WTC11 (cell line): Measurements from ENCODE around the gene ROMO1. TPM values are rescaled to one million over a fixed set of nuclear protein-coding genes. Genes with fewer than 3 reads are reported as not detected.
"Not testable (repeated sequence)": the region's sequence is repeated elsewhere in the genome, so short reads cannot be mapped to it uniquely, and the experiment has no call there.

Experiments
- ATAC-seq: fragments of 200-7000 bp; cut with Tn5 transposase; 2 replicates; pipeline ENCODE4 v1.10.0; 2021; ENCODE audit warnings: mild to moderate bottlenecking, moderate library complexity
- CTCF ChIA-PET: fragments of 300-600 bp; sonication (Branson Sonifier 250); formaldehyde crosslinking; loops from one replicate; lab custom pipeline; 2021; ENCODE audit warnings: antibody characterized with exemption; lab: Charles Lee
- POLR2A ChIA-PET: fragments of 350-600 bp; sonication (Branson Sonifier 250); formaldehyde crosslinking; loops from one replicate; lab custom pipeline; 2021; ENCODE audit warnings: antibody characterized with exemption; lab: Charles Lee
- DNase-seq: peaks from one replicate; pipeline ENCODE4 v3.0.0; 2021; ENCODE audit warnings: low spot score
- H3K27ac Mint-ChIP-seq: 2 replicates; pipeline ENCODE4 v1.8.0; 2021; ENCODE audit warnings: mixed read lengths
- H3K27me3 Mint-ChIP-seq: 2 replicates; pipeline ENCODE4 v1.8.0; 2021; ENCODE audit warnings: low read depth, mild to moderate bottlenecking, moderate library complexity, mixed read lengths
- H3K36me3 Mint-ChIP-seq: 2 replicates; pipeline ENCODE4 v1.8.0; 2021; ENCODE audit warnings: mixed read lengths
- H3K4me1 Mint-ChIP-seq: 2 replicates; pipeline ENCODE4 v1.8.0; 2022; ENCODE audit warnings: mixed read lengths
- H3K4me3 Mint-ChIP-seq: 2 replicates; pipeline ENCODE4 v1.8.0; 2021; ENCODE audit warnings: mild to moderate bottlenecking, moderate library complexity, mixed read lengths
- H3K9me3 Mint-ChIP-seq: 2 replicates; pipeline ENCODE4 v1.8.0; 2021; ENCODE audit warnings: mixed read lengths
- GRHL2 ChIP-seq: fragments of 250-450 bp; sonication (Bioruptor Pico); IDR thresholded peaks from 2 replicates; pipeline ENCODE4 v1.8.0; 2022; ENCODE audit warnings: mild to moderate bottlenecking, moderate library complexity; ENCODE audit not compliant: insufficient replicate concordance, severe bottlenecking
- GTF2I ChIP-seq: fragments of 250-450 bp; sonication (Bioruptor Pico); conservative IDR thresholded peaks from 2 replicates; pipeline ENCODE4 v1.4.0; 2021; ENCODE audit warnings: mild to moderate bottlenecking
- NR1H2 ChIP-seq: sonication (generic); formaldehyde crosslinking; IDR thresholded peaks from 2 replicates; pipeline ENCODE4 v1.9.0; 2021; ENCODE audit warnings: mild to moderate bottlenecking, moderate library complexity, missing genetic modification reagents
- NR2C2 ChIP-seq: sonication (generic); formaldehyde crosslinking; IDR thresholded peaks from 2 replicates; pipeline ENCODE4 v1.8.0; 2022; ENCODE audit warnings: mild to moderate bottlenecking, missing genetic modification reagents
- SOX15 ChIP-seq: fragments of 250-450 bp; sonication (Bioruptor Pico); IDR thresholded peaks from 2 replicates; pipeline ENCODE4 v1.9.0; 2021; ENCODE audit warnings: mild to moderate bottlenecking
- ZNF138 ChIP-seq: sonication (generic); formaldehyde crosslinking; conservative IDR thresholded peaks from 2 replicates; pipeline ENCODE4 v1.8.1; 2022; ENCODE audit warnings: mild to moderate bottlenecking, moderate library complexity, missing genetic modification reagents
- ZNF219 ChIP-seq: sonication (generic); formaldehyde crosslinking; IDR thresholded peaks from 2 replicates; pipeline ENCODE4 v1.8.0; 2023; ENCODE audit warnings: missing genetic modification reagents, mild to moderate bottlenecking, borderline replicate concordance
- total RNA-seq: library from RNA; stranded (reverse); gene quantifications from 3 replicates; pipeline ENCODE4 v1.2.3, GENCODE V29; 2021
- TF ChIP-seq, protein P1 (sequence below): sonication (generic); formaldehyde crosslinking; IDR thresholded peaks from 2 replicates; pipeline ENCODE4 v1.8.0; 2023; ENCODE audit warnings: missing genetic modification reagents, mild to moderate bottlenecking, borderline replicate concordance
- TF ChIP-seq, protein P2 (sequence below): sonication (generic); formaldehyde crosslinking; conservative IDR thresholded peaks from 2 replicates; pipeline ENCODE4 v1.8.1; 2022; ENCODE audit warnings: mild to moderate bottlenecking, missing genetic modification reagents
- TF ChIP-seq, protein P3 (sequence below): fragments of 250-450 bp; sonication (Bioruptor Pico); IDR thresholded peaks from 2 replicates; pipeline ENCODE4 v1.9.0; 2021; ENCODE audit warnings: mild to moderate bottlenecking, borderline replicate concordance
- TF ChIP-seq, protein P4 (sequence below): sonication (generic); formaldehyde crosslinking; IDR thresholded peaks from 2 replicates; pipeline ENCODE4 v1.8.1; 2023; ENCODE audit warnings: mild to moderate bottlenecking, missing genetic modification reagents, moderate library complexity
- TF ChIP-seq, protein P5 (sequence below): sonication (generic); formaldehyde crosslinking; IDR thresholded peaks from 2 replicates; pipeline ENCODE4 v1.8.0; 2022; ENCODE audit warnings: mild to moderate bottlenecking, missing genetic modification reagents
- TF ChIP-seq, protein P6 (sequence below): fragments of 250-450 bp; sonication (Bioruptor Pico); conservative IDR thresholded peaks from 2 replicates; pipeline ENCODE4 v1.9.0; 2021; ENCODE audit warnings: mild to moderate bottlenecking
- TF ChIP-seq, protein P7 (sequence below): fragments of 200-600 bp; IDR thresholded peaks from 2 replicates; pipeline ENCODE4 v1.8.0; 2022; ENCODE audit warnings: antibody characterized with exemption
- TF ChIP-seq, protein P8 (sequence below): fragments of 250-450 bp; sonication (Bioruptor Pico); IDR thresholded peaks from 2 replicates; pipeline ENCODE4 v1.8.0; 2021; ENCODE audit warnings: mild to moderate bottlenecking

Gene ROMO1
- total RNA-seq, 1 experiment from 2014 or later = 213 TPM

DNA sequence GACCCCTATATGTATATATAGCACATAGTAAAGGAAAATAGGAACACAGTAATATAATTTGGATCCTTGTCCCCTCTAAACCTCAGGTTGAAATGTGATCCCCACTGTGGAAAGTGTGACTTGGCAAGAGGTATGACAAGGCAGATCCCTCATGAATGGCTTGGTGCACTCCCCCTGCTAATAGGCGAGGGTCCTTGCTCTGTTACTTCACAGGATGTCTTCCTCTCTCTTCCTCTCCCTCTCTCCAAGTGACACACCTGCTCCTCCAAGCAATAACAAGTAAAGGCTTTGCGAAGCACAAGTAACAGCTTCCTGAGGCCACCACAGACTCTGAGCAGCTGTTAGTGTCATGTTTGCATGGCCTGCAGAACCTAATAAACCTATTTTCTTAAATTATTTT, 16.4 kb downstream of the ROMO1 start (continued):
- TF ChIP-seq, protein P1, sequence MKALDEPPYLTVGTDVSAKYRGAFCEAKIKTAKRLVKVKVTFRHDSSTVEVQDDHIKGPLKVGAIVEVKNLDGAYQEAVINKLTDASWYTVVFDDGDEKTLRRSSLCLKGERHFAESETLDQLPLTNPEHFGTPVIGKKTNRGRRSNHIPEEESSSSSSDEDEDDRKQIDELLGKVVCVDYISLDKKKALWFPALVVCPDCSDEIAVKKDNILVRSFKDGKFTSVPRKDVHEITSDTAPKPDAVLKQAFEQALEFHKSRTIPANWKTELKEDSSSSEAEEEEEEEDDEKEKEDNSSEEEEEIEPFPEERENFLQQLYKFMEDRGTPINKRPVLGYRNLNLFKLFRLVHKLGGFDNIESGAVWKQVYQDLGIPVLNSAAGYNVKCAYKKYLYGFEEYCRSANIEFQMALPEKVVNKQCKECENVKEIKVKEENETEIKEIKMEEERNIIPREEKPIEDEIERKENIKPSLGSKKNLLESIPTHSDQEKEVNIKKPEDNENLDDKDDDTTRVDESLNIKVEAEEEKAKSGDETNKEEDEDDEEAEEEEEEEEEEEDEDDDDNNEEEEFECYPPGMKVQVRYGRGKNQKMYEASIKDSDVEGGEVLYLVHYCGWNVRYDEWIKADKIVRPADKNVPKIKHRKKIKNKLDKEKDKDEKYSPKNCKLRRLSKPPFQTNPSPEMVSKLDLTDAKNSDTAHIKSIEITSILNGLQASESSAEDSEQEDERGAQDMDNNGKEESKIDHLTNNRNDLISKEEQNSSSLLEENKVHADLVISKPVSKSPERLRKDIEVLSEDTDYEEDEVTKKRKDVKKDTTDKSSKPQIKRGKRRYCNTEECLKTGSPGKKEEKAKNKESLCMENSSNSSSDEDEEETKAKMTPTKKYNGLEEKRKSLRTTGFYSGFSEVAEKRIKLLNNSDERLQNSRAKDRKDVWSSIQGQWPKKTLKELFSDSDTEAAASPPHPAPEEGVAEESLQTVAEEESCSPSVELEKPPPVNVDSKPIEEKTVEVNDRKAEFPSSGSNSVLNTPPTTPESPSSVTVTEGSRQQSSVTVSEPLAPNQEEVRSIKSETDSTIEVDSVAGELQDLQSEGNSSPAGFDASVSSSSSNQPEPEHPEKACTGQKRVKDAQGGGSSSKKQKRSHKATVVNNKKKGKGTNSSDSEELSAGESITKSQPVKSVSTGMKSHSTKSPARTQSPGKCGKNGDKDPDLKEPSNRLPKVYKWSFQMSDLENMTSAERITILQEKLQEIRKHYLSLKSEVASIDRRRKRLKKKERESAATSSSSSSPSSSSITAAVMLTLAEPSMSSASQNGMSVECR (CRISPR knock-in tag) = no peak
- no peak for TF ChIP-seq ZNF219 (CRISPR knock-in tag)
- TF ChIP-seq GTF2I (CRISPR knock-in tag) = no peak
- TF ChIP-seq, protein P2, sequence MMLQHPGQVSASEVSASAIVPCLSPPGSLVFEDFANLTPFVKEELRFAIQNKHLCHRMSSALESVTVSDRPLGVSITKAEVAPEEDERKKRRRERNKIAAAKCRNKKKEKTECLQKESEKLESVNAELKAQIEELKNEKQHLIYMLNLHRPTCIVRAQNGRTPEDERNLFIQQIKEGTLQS (CRISPR knock-in tag) = no peak
- TF ChIP-seq ZNF138 (CRISPR knock-in tag) = no peak
- no peak for TF ChIP-seq NR2C2 (CRISPR knock-in tag)
- no peak for TF ChIP-seq SOX15 (CRISPR knock-in tag)
- TF ChIP-seq, protein P3, sequence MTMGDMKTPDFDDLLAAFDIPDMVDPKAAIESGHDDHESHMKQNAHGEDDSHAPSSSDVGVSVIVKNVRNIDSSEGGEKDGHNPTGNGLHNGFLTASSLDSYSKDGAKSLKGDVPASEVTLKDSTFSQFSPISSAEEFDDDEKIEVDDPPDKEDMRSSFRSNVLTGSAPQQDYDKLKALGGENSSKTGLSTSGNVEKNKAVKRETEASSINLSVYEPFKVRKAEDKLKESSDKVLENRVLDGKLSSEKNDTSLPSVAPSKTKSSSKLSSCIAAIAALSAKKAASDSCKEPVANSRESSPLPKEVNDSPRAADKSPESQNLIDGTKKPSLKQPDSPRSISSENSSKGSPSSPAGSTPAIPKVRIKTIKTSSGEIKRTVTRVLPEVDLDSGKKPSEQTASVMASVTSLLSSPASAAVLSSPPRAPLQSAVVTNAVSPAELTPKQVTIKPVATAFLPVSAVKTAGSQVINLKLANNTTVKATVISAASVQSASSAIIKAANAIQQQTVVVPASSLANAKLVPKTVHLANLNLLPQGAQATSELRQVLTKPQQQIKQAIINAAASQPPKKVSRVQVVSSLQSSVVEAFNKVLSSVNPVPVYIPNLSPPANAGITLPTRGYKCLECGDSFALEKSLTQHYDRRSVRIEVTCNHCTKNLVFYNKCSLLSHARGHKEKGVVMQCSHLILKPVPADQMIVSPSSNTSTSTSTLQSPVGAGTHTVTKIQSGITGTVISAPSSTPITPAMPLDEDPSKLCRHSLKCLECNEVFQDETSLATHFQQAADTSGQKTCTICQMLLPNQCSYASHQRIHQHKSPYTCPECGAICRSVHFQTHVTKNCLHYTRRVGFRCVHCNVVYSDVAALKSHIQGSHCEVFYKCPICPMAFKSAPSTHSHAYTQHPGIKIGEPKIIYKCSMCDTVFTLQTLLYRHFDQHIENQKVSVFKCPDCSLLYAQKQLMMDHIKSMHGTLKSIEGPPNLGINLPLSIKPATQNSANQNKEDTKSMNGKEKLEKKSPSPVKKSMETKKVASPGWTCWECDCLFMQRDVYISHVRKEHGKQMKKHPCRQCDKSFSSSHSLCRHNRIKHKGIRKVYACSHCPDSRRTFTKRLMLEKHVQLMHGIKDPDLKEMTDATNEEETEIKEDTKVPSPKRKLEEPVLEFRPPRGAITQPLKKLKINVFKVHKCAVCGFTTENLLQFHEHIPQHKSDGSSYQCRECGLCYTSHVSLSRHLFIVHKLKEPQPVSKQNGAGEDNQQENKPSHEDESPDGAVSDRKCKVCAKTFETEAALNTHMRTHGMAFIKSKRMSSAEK (CRISPR knock-in tag) = no peak
- TF ChIP-seq, protein P4, sequence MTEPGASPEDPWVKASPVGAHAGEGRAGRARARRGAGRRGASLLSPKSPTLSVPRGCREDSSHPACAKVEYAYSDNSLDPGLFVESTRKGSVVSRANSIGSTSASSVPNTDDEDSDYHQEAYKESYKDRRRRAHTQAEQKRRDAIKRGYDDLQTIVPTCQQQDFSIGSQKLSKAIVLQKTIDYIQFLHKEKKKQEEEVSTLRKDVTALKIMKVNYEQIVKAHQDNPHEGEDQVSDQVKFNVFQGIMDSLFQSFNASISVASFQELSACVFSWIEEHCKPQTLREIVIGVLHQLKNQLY (CRISPR knock-in tag) = no peak
- TF ChIP-seq, protein P5, sequence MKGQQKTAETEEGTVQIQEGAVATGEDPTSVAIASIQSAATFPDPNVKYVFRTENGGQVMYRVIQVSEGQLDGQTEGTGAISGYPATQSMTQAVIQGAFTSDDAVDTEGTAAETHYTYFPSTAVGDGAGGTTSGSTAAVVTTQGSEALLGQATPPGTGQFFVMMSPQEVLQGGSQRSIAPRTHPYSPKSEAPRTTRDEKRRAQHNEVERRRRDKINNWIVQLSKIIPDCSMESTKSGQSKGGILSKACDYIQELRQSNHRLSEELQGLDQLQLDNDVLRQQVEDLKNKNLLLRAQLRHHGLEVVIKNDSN (CRISPR knock-in tag) = no peak

DNA sequence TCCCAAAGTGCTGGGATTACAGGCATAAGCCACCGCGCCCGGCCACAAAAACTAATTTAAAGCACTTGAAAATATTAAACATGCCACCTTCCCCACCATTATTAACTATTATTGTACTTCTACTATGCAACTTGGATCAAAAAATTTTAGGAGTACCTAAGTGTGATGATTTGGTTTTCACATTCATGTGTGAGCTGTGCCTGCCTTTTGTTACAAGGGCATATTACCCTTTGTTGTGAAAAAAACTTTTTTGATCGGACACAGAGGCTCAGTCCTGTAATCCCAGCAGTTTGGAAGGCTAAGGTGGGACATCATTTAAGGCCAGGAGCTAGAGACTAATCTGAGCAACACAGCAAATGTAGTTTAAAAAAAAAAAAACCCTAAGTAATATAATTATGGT, 17.1 kb downstream of the ROMO1 start:
- Mint-ChIP-seq H3K4me1 (no peaks in the 10 kb centered on the region), H3K27ac (no peak overlapping the region), H3K4me3 (no peak overlapping the region), H3K9me3 (no peaks in the 10 kb centered on the region), H3K36me3 (peaks cover 83% of the 10 kb centered on the region), H3K27me3 (no peaks in the 10 kb centered on the region)
- ATAC-seq (no peak), DNase-seq (no peak)
- TF ChIP-seq, protein P6, sequence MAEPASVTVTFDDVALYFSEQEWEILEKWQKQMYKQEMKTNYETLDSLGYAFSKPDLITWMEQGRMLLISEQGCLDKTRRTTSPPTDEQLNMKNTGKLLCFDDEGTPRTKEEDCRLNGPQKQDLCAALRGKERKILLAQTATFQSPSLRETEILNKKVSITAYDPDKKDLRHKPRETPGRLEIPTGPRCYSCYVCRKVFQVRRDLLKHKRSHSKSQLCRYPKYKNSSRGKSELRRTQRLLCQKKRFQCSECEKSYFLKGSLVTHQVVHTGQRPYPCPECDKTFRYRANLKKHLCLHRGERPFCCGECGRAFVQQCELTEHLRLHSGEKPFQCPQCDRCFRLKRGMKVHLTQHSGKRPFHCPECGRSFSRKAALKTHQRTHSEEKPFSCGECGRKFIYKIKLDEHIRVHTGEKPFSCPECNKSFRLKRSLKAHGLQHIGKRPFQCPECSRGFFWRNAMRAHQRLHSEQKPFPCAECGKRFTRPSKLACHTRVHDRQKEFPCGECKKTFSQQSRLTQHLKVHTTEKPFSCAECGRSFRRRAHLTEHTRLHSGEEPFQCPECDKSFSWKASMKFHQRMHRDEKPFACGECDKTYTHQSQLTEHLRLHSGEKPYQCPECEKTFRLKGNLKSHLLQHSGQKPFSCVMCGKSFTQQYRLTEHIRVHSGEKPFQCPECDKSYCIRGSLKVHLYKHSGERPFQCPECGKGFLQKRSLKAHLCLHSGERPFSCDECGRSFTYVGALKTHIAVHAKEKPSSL (CRISPR knock-in tag) = no peak
- TF ChIP-seq, protein P2 (CRISPR knock-in tag) = no peak
- TF ChIP-seq, protein P7, sequence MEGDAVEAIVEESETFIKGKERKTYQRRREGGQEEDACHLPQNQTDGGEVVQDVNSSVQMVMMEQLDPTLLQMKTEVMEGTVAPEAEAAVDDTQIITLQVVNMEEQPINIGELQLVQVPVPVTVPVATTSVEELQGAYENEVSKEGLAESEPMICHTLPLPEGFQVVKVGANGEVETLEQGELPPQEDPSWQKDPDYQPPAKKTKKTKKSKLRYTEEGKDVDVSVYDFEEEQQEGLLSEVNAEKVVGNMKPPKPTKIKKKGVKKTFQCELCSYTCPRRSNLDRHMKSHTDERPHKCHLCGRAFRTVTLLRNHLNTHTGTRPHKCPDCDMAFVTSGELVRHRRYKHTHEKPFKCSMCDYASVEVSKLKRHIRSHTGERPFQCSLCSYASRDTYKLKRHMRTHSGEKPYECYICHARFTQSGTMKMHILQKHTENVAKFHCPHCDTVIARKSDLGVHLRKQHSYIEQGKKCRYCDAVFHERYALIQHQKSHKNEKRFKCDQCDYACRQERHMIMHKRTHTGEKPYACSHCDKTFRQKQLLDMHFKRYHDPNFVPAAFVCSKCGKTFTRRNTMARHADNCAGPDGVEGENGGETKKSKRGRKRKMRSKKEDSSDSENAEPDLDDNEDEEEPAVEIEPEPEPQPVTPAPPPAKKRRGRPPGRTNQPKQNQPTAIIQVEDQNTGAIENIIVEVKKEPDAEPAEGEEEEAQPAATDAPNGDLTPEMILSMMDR = no peak
- TF ChIP-seq ZNF138 (CRISPR knock-in tag) (no peak), NR2C2 (CRISPR knock-in tag) (no peak), GRHL2 (CRISPR knock-in tag) (no peak), NR1H2 (CRISPR knock-in tag) (no peak)
- TF ChIP-seq, protein P8, sequence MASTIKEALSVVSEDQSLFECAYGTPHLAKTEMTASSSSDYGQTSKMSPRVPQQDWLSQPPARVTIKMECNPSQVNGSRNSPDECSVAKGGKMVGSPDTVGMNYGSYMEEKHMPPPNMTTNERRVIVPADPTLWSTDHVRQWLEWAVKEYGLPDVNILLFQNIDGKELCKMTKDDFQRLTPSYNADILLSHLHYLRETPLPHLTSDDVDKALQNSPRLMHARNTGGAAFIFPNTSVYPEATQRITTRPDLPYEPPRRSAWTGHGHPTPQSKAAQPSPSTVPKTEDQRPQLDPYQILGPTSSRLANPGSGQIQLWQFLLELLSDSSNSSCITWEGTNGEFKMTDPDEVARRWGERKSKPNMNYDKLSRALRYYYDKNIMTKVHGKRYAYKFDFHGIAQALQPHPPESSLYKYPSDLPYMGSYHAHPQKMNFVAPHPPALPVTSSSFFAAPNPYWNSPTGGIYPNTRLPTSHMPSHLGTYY = no peak
- ChIA-PET POLR2A (interaction anchor here (0.7 kb wide), 1 partner anchor 17 kb away, joined by 3 read pairs; no protein-coding TSS in a partner anchor), CTCF (no interaction called here)

DNA sequence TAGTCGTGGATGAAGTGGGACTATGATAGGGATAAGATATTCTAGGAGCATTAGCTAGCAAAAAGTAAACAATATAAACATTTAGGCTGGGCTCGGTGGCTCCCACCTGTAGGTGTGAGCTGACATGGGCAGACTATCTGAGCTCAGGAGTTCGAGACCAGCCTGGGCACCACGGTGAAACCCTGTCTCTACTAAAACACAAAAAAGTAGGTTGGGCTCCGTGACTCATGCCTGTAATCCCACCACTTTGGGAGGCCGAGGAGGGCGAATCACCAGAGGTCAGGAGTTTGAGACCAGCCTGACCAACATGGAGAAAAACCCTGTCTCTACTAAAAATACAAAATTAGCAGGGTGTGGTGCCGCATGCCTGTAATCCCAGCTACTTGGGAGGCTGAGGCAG, 19.1 kb downstream of the ROMO1 start:
- not testable (repeated sequence) for H3K4me3 Mint-ChIP-seq, H3K27me3 Mint-ChIP-seq, ATAC-seq, H3K27ac Mint-ChIP-seq, H3K4me1 Mint-ChIP-seq, H3K9me3 Mint-ChIP-seq, DNase-seq
- ChIA-PET POLR2A (interaction anchor here (0.7 to 2.6 kb wide), 4 partner anchors 12 to 54 kb away, joined by 3 to 17 read pairs (median 6); partner anchors contain the start of genes PHF20 and RBM39), CTCF (interaction anchor here (0.9 to 1.4 kb wide), 3 partner anchors 8 to 239 kb away, joined by 3 to 4 read pairs (median 3); no protein-coding TSS in a partner anchor)
- H3K36me3 Mint-ChIP-seq = peaks cover 86% of the 10 kb centered on the region
